Measurements from ENCODE around the gene CNTNAP2. TPM values are rescaled to one million over a fixed set of nuclear protein-coding genes. Genes with fewer than 3 reads are reported as not detected.

Gene CNTNAP2
- not detected for total RNA-seq

GRCh38 chr7:146116521-146117222, at the start of gene CNTNAP2:
Gene CNTNAP2 (plus strand): TSS chr7:146116801. CDS start chr7:146116877, 76 bp downstream.
- H3K27me3 Mint-ChIP-seq, result peaks cover 10 to 15% of the 10 kb centered on the region in 2 donors
- no peak for ATAC-seq
- peaks cover 6% of the 10 kb centered on the region for H3K9me3 Mint-ChIP-seq
- no peak for DNase-seq (ENCODE audit: low spot score)
- H3K27ac Mint-ChIP-seq, result no peak within 1 kb of the TSS
- H3K36me3 Mint-ChIP-seq, result peaks cover 12% of the 10 kb centered on the region
- no peaks in the 10 kb centered on the region for H3K4me1 Mint-ChIP-seq (ENCODE audit: low read depth in 2 of 2)
- no peak within 1 kb of the TSS for H3K4me3 Mint-ChIP-seq

GRCh38 chr7:146067880-146068279, 48.7 kb upstream of the CNTNAP2 start:
- Mint-ChIP-seq H3K27me3 (no peaks in the 10 kb centered on the region), H3K36me3 (no peaks in the 10 kb centered on the region), H3K9me3 (peaks cover 8% of the 10 kb centered on the region), H3K27ac (no peak overlapping the region), H3K4me1 (ENCODE audit: low read depth in 2 of 2) (no peaks in the 10 kb centered on the region), H3K4me3 (no peak overlapping the region)
- ATAC-seq (no peak), DNase-seq (ENCODE audit: low spot score) (no peak)

- peaks cover 12% of the 10 kb centered on the region for H3K9me3 Mint-ChIP-seq
These were observed 42.3 kb upstream of the CNTNAP2 start for GRCh38 chr7:146074195-146074765.

GRCh38 chr7:146076344-146076743, 40.3 kb upstream of the CNTNAP2 start:
- no peak for DNase-seq (ENCODE audit: low spot score)
- no peak for ATAC-seq

More at GRCh38 chr7:146074195-146074765, 42.3 kb upstream of the CNTNAP2 start:
- Mint-ChIP-seq H3K36me3 (no peaks in the 10 kb centered on the region), H3K4me3 (no peak overlapping the region), H3K4me1 (ENCODE audit: low read depth in 2 of 2) (no peaks in the 10 kb centered on the region), H3K27ac (no peak overlapping the region), H3K27me3 (no peaks in the 10 kb centered on the region)
- ATAC-seq, result no peak
- no peak for DNase-seq (ENCODE audit: low spot score)

GRCh38 chr7:146084086-146084485, 32.5 kb upstream of the CNTNAP2 start:
- Mint-ChIP-seq H3K27me3 (no peaks in the 10 kb centered on the region), H3K4me1 (ENCODE audit: low read depth in 2 of 2) (no peaks in the 10 kb centered on the region), H3K27ac (no peak overlapping the region), H3K9me3 (peaks cover 9% of the 10 kb centered on the region), H3K36me3 (no peaks in the 10 kb centered on the region), H3K4me3 (no peak overlapping the region)
- ATAC-seq (no peak), DNase-seq (ENCODE audit: low spot score) (no peak)

More at GRCh38 chr7:146076344-146076743, 40.3 kb upstream of the CNTNAP2 start:
- Mint-ChIP-seq H3K27ac (no peak overlapping the region), H3K4me3 (no peak overlapping the region), H3K27me3 (no peaks in the 10 kb centered on the region), H3K36me3 (no peaks in the 10 kb centered on the region), H3K4me1 (ENCODE audit: low read depth in 2 of 2) (no peaks in the 10 kb centered on the region), H3K9me3 (peaks cover 12% of the 10 kb centered on the region)

GRCh38 chr7:146090023-146090645, 26.5 kb upstream of the CNTNAP2 start:
- H3K27ac Mint-ChIP-seq, result no peak overlapping the region
- H3K27me3 Mint-ChIP-seq, result no peaks in the 10 kb centered on the region
- no peak overlapping the region for H3K4me3 Mint-ChIP-seq
- ATAC-seq (no peak), DNase-seq (ENCODE audit: low spot score) (no peak)
- no peaks in the 10 kb centered on the region for H3K36me3 Mint-ChIP-seq
- H3K9me3 Mint-ChIP-seq, result peaks cover under 1% of the 10 kb centered on the region
- H3K4me1 Mint-ChIP-seq (ENCODE audit: low read depth in 2 of 2), result no peaks in the 10 kb centered on the region

- ATAC-seq (no peak), DNase-seq (ENCODE audit: low spot score) (no peak)
- no peaks in the 10 kb centered on the region for H3K4me1 Mint-ChIP-seq (ENCODE audit: low read depth in 2 of 2)
- peaks cover 8% of the 10 kb centered on the region for H3K9me3 Mint-ChIP-seq
- no peak overlapping the region for H3K27ac Mint-ChIP-seq
- H3K4me3 Mint-ChIP-seq, result no peak overlapping the region
- no peaks in the 10 kb centered on the region for H3K27me3 Mint-ChIP-seq
- H3K36me3 Mint-ChIP-seq, result no peaks in the 10 kb centered on the region
These were observed 22.2 kb upstream of the CNTNAP2 start for GRCh38 chr7:146094356-146094755.

GRCh38 chr7:146096994-146097393, 19.6 kb upstream of the CNTNAP2 start:
- Mint-ChIP-seq H3K36me3 (no peaks in the 10 kb centered on the region), H3K27ac (no peak overlapping the region), H3K4me3 (no peak overlapping the region), H3K27me3 (no peaks in the 10 kb centered on the region), H3K4me1 (ENCODE audit: low read depth in 2 of 2) (no peaks in the 10 kb centered on the region), H3K9me3 (peaks cover 8% of the 10 kb centered on the region)
- no peak for ATAC-seq
- no peak for DNase-seq (ENCODE audit: low spot score)

GRCh38 chr7:146106319-146106718, 10.3 kb upstream of the CNTNAP2 start:
- ATAC-seq, result no peak
- Mint-ChIP-seq H3K4me3 (no peak overlapping the region), H3K4me1 (ENCODE audit: low read depth in 2 of 2) (no peaks in the 10 kb centered on the region), H3K27me3 (no peaks in the 10 kb centered on the region), H3K9me3 (peaks cover 5% of the 10 kb centered on the region), H3K27ac (no peak overlapping the region), H3K36me3 (no peaks in the 10 kb centered on the region)
- no peak for DNase-seq (ENCODE audit: low spot score)

GRCh38 chr7:146112755-146113154, 3.8 kb upstream of the CNTNAP2 start:
- Mint-ChIP-seq H3K27ac (no peak overlapping the region), H3K36me3 (peaks cover 12% of the 10 kb centered on the region), H3K4me1 (ENCODE audit: low read depth in 2 of 2) (no peaks in the 10 kb centered on the region), H3K4me3 (no peak overlapping the region), H3K9me3 (peaks cover 11% of the 10 kb centered on the region), H3K27me3 (peaks cover 10 to 15% of the 10 kb centered on the region in 2 donors)
- DNase-seq (ENCODE audit: low spot score), result no peak
- ATAC-seq, result no peak

- ATAC-seq (no peak), DNase-seq (ENCODE audit: low spot score) (no peak)
- Mint-ChIP-seq H3K4me3 (no peak overlapping the region), H3K9me3 (peaks cover 6% of the 10 kb centered on the region), H3K4me1 (ENCODE audit: low read depth in 2 of 2) (no peaks in the 10 kb centered on the region), H3K27me3 (peaks cover 10 to 15% of the 10 kb centered on the region in 2 donors), H3K36me3 (peaks cover 12% of the 10 kb centered on the region), H3K27ac (no peak overlapping the region)
These were observed 1.1 kb upstream of the CNTNAP2 start for GRCh38 chr7:146115548-146115850.

GRCh38 chr7:146115851-146116520, 615 bp upstream of the CNTNAP2 start:
- no peak for ATAC-seq

GRCh38 chr7:146117576-146117975, 975 bp downstream of the CNTNAP2 start:
- peaks cover 10 to 15% of the 10 kb centered on the region in 2 donors for H3K27me3 Mint-ChIP-seq
- ATAC-seq, result no peak
- no peak for DNase-seq (ENCODE audit: low spot score)

More at GRCh38 chr7:146115851-146116520, 615 bp upstream of the CNTNAP2 start:
- peaks cover 12% of the 10 kb centered on the region for H3K36me3 Mint-ChIP-seq
- no peak for DNase-seq (ENCODE audit: low spot score)
- H3K9me3 Mint-ChIP-seq, result peaks cover 6% of the 10 kb centered on the region
- no peak overlapping the region for H3K4me3 Mint-ChIP-seq
- no peaks in the 10 kb centered on the region for H3K4me1 Mint-ChIP-seq (ENCODE audit: low read depth in 2 of 2)
- H3K27ac Mint-ChIP-seq, result no peak overlapping the region
- peaks cover 10 to 15% of the 10 kb centered on the region in 2 donors for H3K27me3 Mint-ChIP-seq

GRCh38 chr7:146119002-146119401, 2.4 kb downstream of the CNTNAP2 start:
- no peaks in the 10 kb centered on the region for H3K4me1 Mint-ChIP-seq (ENCODE audit: low read depth in 2 of 2)
- no peak overlapping the region for H3K27ac Mint-ChIP-seq
- H3K9me3 Mint-ChIP-seq, result peaks cover 8% of the 10 kb centered on the region

More at GRCh38 chr7:146117576-146117975, 975 bp downstream of the CNTNAP2 start:
- Mint-ChIP-seq H3K9me3 (peaks cover 7% of the 10 kb centered on the region), H3K4me3 (no peak overlapping the region), H3K36me3 (peaks cover 12% of the 10 kb centered on the region), H3K4me1 (ENCODE audit: low read depth in 2 of 2) (no peaks in the 10 kb centered on the region), H3K27ac (no peak overlapping the region)

More at GRCh38 chr7:146119002-146119401, 2.4 kb downstream of the CNTNAP2 start:
- Mint-ChIP-seq H3K36me3 (peaks cover 12% of the 10 kb centered on the region), H3K4me3 (no peak overlapping the region), H3K27me3 (peaks cover 10 to 15% of the 10 kb centered on the region in 2 donors)
- ATAC-seq, result no peak
- no peak for DNase-seq (ENCODE audit: low spot score)
